Osteocyte (in vitro differentiated cells): Measurements from ENCODE around the gene GRID1. TPM values are rescaled to one million over a fixed set of nuclear protein-coding genes. Genes with fewer than 3 reads are reported as not detected.

Experiments used
- DNase-seq: peaks from one replicate; pipeline ENCODE4 v3.0.0; 2021; ENCODE audit warnings: mixed read lengths; ENCODE audit not compliant: unreplicated experiment; ENCODE audit errors: extremely low spot score
- H3K27ac Mint-ChIP-seq: one replicate; pipeline ENCODE4 v1.8.0; 2021; ENCODE audit warnings: mild to moderate bottlenecking, mixed read lengths; ENCODE audit not compliant: unreplicated experiment
- H3K27me3 Mint-ChIP-seq: one replicate; pipeline ENCODE4 v1.8.0; 2021; ENCODE audit warnings: mixed read lengths; ENCODE audit not compliant: unreplicated experiment
- H3K36me3 Mint-ChIP-seq: one replicate; pipeline ENCODE4 v1.8.0; 2021; ENCODE audit warnings: mixed read lengths; ENCODE audit not compliant: unreplicated experiment
- H3K4me1 Mint-ChIP-seq: one replicate; pipeline ENCODE4 v1.8.0; 2021; ENCODE audit warnings: mixed read lengths; ENCODE audit not compliant: unreplicated experiment
- H3K4me3 Mint-ChIP-seq: one replicate; pipeline ENCODE4 v1.8.0; 2021; ENCODE audit warnings: mild to moderate bottlenecking, moderate library complexity, mixed read lengths; ENCODE audit not compliant: unreplicated experiment
- H3K9me3 Mint-ChIP-seq: one replicate; pipeline ENCODE4 v1.8.0; 2021; ENCODE audit warnings: mixed read lengths; ENCODE audit not compliant: unreplicated experiment
- CTCF ChIP-seq: fragments of 200-600 bp; sonication (generic); IDR thresholded peaks from 2 replicates; pipeline ENCODE4 v1.5.0; 2021; ENCODE audit warnings: antibody characterized with exemption, mild to moderate bottlenecking, moderate library complexity
- total RNA-seq: library from RNA; stranded (reverse); gene quantifications from 2 replicates; pipeline ENCODE4 v1.2.1, GENCODE V29; 2021

GRID1 gene
- total RNA-seq, 1 donor from 2014 or later = 0.11 TPM

- H3K27me3 Mint-ChIP-seq = no peaks in the 10 kb centered on the region
- no peaks in the 10 kb centered on the region for H3K9me3 Mint-ChIP-seq
- no peak for DNase-seq
- TF ChIP-seq CTCF = no peak
- H3K27ac Mint-ChIP-seq = no peak overlapping the region
- no peaks in the 10 kb centered on the region for H3K36me3 Mint-ChIP-seq
- H3K4me3 Mint-ChIP-seq = no peak overlapping the region
- H3K4me1 Mint-ChIP-seq = no peaks in the 10 kb centered on the region
Observed at GRCh38 chr10:85919491-85920021, 447.0 kb downstream of the GRID1 start.

- Mint-ChIP-seq H3K4me3 (no peak overlapping the region), H3K4me1 (no peaks in the 10 kb centered on the region), H3K27me3 (no peaks in the 10 kb centered on the region)
Observed at GRCh38 chr10:85918371-85918770, 448.2 kb downstream of the GRID1 start.

GRCh38 chr10:85917601-85918000 is 449.0 kb downstream of the GRID1 start:
- DNase-seq = no peak
- H3K27ac Mint-ChIP-seq = no peak overlapping the region
- no peaks in the 10 kb centered on the region for H3K36me3 Mint-ChIP-seq
- H3K4me1 Mint-ChIP-seq = no peaks in the 10 kb centered on the region
- H3K4me3 Mint-ChIP-seq = no peak overlapping the region
- H3K9me3 Mint-ChIP-seq = no peaks in the 10 kb centered on the region
- H3K27me3 Mint-ChIP-seq = no peaks in the 10 kb centered on the region
- no peak for TF ChIP-seq CTCF

More at GRCh38 chr10:85918371-85918770, 448.2 kb downstream of the GRID1 start:
- H3K27ac Mint-ChIP-seq = no peak overlapping the region
- no peaks in the 10 kb centered on the region for H3K36me3 Mint-ChIP-seq
- DNase-seq = no peak
- H3K9me3 Mint-ChIP-seq = no peaks in the 10 kb centered on the region
- TF ChIP-seq CTCF = no peak

- no peak for DNase-seq
- Mint-ChIP-seq H3K27ac (no peak overlapping the region), H3K4me1 (no peaks in the 10 kb centered on the region), H3K36me3 (no peaks in the 10 kb centered on the region), H3K9me3 (no peaks in the 10 kb centered on the region), H3K4me3 (no peak overlapping the region), H3K27me3 (no peaks in the 10 kb centered on the region)
- no peak for TF ChIP-seq CTCF
Observed at GRCh38 chr10:85916994-85917573, 449.5 kb downstream of the GRID1 start.

- H3K4me3 Mint-ChIP-seq = no peak overlapping the region
- H3K27me3 Mint-ChIP-seq = no peaks in the 10 kb centered on the region
- no peak overlapping the region for H3K27ac Mint-ChIP-seq
- H3K9me3 Mint-ChIP-seq = no peaks in the 10 kb centered on the region
- no peaks in the 10 kb centered on the region for H3K36me3 Mint-ChIP-seq
- no peak for TF ChIP-seq CTCF
- DNase-seq = no peak
- no peaks in the 10 kb centered on the region for H3K4me1 Mint-ChIP-seq
Observed at GRCh38 chr10:85916286-85916685, 450.3 kb downstream of the GRID1 start.
